K562 (cell line): Measurements from ENCODE around the gene ASB6. TPM values are rescaled to one million over a fixed set of nuclear protein-coding genes. Genes with fewer than 3 reads are reported as not detected.
A peak's percentile ranks its signal among the peaks of the same experiment; 100 is the strongest.

ENCODE experiments used
- CREB1 ChIP-seq, 2 experiments: sonication (generic) in 1 of 2; formaldehyde crosslinking in 1 of 2; IDR thresholded peaks; 2 replicates each; pipeline versions ENCODE4 v1.6.1 to v1.8.0; 2012 to 2022; ENCODE audit warnings: inconsistent platforms in 1 of 2, mild to moderate bottlenecking in 1 of 2, missing genetic modification reagents in 1 of 2, moderate library complexity in 1 of 2
- HEY1 ChIP-seq: fragments of 250-450 bp; sonication (Bioruptor Pico); IDR thresholded peaks from 2 replicates; pipeline ENCODE4 v1.5.0; 2020; ENCODE audit warnings: mild to moderate bottlenecking, moderate library complexity, borderline replicate concordance
- JUNB ChIP-seq: fragments of 450-650 bp; formaldehyde crosslinking; conservative IDR thresholded peaks from 2 replicates; pipeline ENCODE4 v1.4.0; 2020; ENCODE audit warnings: mild to moderate bottlenecking
- KDM4B ChIP-seq, 2 experiments: fragments of 450-650 bp in 1 of 2; sonication (generic) in 1 of 2; IDR thresholded peaks; 2 replicates each; pipeline ENCODE4 v1.6.1; 2016 to 2017; ENCODE audit warnings: borderline replicate concordance in 2 of 2, antibody characterized with exemption in 1 of 2, low read depth in 1 of 2, mild to moderate bottlenecking in 1 of 2
- MEIS2 ChIP-seq: fragments of 450-650 bp; IDR thresholded peaks from 2 replicates; pipeline ENCODE4 v1.6.1; 2014; ENCODE audit warnings: mild to moderate bottlenecking; ENCODE audit not compliant: partially characterized antibody
- RB1 ChIP-seq: fragments of 450-650 bp; IDR thresholded peaks from 2 replicates; pipeline ENCODE4 v1.6.1; 2017; ENCODE audit warnings: low read depth, mild to moderate bottlenecking
- SIN3B ChIP-seq: fragments of 450-650 bp; IDR thresholded peaks from 2 replicates; pipeline ENCODE4 v1.6.1; 2017; ENCODE audit warnings: low read depth, mild to moderate bottlenecking, moderate library complexity
- SMAD1 ChIP-seq: fragments of 150-350 bp; IDR thresholded peaks from 2 replicates; pipeline ENCODE4 v1.6.1; 2014; ENCODE audit warnings: low read length, low read depth; ENCODE audit not compliant: partially characterized antibody
- SP2 ChIP-seq: IDR thresholded peaks from 2 replicates; pipeline ENCODE4 v1.6.1; 2011; ENCODE audit warnings: mild to moderate bottlenecking, low read depth, low read length, moderate library complexity; ENCODE audit not compliant: poor library complexity, severe bottlenecking; ENCODE audit errors: extremely low read depth
- SRF ChIP-seq, 2 experiments: fragments of 250-450, 450-650 bp in 1 of 2; sonication (Bioruptor Pico) in 1 of 2; sonication (generic) in 1 of 2; formaldehyde crosslinking; IDR thresholded peaks; 2 replicates each; pipeline versions ENCODE4 v1.5.0 to v1.5.1; 2020 to 2022; ENCODE audit warnings: mild to moderate bottlenecking in 1 of 2, missing genetic modification reagents in 1 of 2
- TEAD4 ChIP-seq, 2 experiments: sonication (generic) in 1 of 2; formaldehyde crosslinking in 1 of 2; IDR thresholded peaks; 2 replicates each; pipeline versions ENCODE4 v1.6.1 to v1.8.0; 2012 to 2022; ENCODE audit warnings: borderline replicate concordance in 1 of 2, inconsistent platforms in 1 of 2, low read length in 1 of 2, mild to moderate bottlenecking in 1 of 2, missing genetic modification reagents in 1 of 2
- ZFP1 ChIP-seq: fragments of 450-650 bp; formaldehyde crosslinking; IDR thresholded peaks from 2 replicates; pipeline ENCODE4 v1.4.0; 2020; ENCODE audit warnings: mild to moderate bottlenecking, mixed read lengths
- ZNF124 ChIP-seq: sonication (generic); formaldehyde crosslinking; IDR thresholded peaks from 2 replicates; pipeline ENCODE4 v1.8.1; 2022; ENCODE audit warnings: missing genetic modification reagents
- ZNF143 ChIP-seq: sonication (generic); formaldehyde crosslinking; IDR thresholded peaks from 2 replicates; pipeline ENCODE4 v1.9.0; 2022; ENCODE audit warnings: mild to moderate bottlenecking, missing genetic modification reagents
- ZNF232 ChIP-seq: sonication (generic); formaldehyde crosslinking; IDR thresholded peaks from 2 replicates; pipeline ENCODE4 v1.8.0; 2022; ENCODE audit warnings: mild to moderate bottlenecking, missing genetic modification reagents
- ZNF274 ChIP-seq: IDR thresholded peaks from 2 replicates; pipeline ENCODE4 v1.6.1; 2011; ENCODE audit warnings: low read depth, mild to moderate bottlenecking, low read length, moderate library complexity, borderline replicate concordance
- polyA plus RNA-seq, 8 experiments: library from polyadenylated mRNA; depleted of rRNA in 4 of 8; stranded (reverse) in 5 of 8; unstranded in 3 of 8; fragments of >200 nt; fragmentation: Nextera tagmentation in 2 of 8; fragmentation: Illumina TruSeq in 1 of 8; extraction: Ambion mirVana in 2 of 8; extraction: Trizol in 1 of 8; gene quantifications; 2 replicates each; pipeline versions ENCODE4 v1.2.1 to v1.2.3, GENCODE V29; 2011 to 2014; ENCODE audit warnings: inconsistent platforms in 1 of 8, missing spikeins in 1 of 8
- total RNA-seq, 7 experiments: library from RNA; depleted of rRNA in 6 of 7; stranded (reverse); fragments of >200 nt in 6 of 7; fragmentation: Illumina TruSeq in 2 of 7; extraction: Trizol in 2 of 7; gene quantifications; 2 replicates each; pipeline versions ENCODE4 v1.2.1 to v1.2.3, GENCODE V29; 2011 to 2021; ENCODE audit warnings: low replicate concordance in 1 of 7
- TF ChIP-seq, protein P1 (sequence below): fragments of 250-450 bp; sonication (Bioruptor Pico); IDR thresholded peaks from 2 replicates; pipeline ENCODE4 v1.8.0; 2022; ENCODE audit warnings: inconsistent platforms
- TF ChIP-seq, protein P2 (sequence below): IDR thresholded peaks from 2 replicates; pipeline ENCODE4 v1.6.1; 2011; ENCODE audit warnings: borderline replicate concordance, low read depth, mild to moderate bottlenecking, moderate library complexity, low read length; ENCODE audit not compliant: insufficient read depth, poor library complexity, severe bottlenecking
- TF ChIP-seq, protein P3 (sequence below): fragments of 450-650 bp; conservative IDR thresholded peaks from 2 replicates; pipeline ENCODE4 v1.6.1; 2016; ENCODE audit warnings: missing genetic modification characterization, low read depth, mild to moderate bottlenecking, control low read depth, missing compliant biosample characterization

The ASB6 gene
- total and polyA plus RNA-seq, 9 of the 15 experiments (the other 6 are each of a cell fraction or from before 2014, with no cell fraction given) = 0.92 to 17.8 (median 11.3) TPM

DNA sequence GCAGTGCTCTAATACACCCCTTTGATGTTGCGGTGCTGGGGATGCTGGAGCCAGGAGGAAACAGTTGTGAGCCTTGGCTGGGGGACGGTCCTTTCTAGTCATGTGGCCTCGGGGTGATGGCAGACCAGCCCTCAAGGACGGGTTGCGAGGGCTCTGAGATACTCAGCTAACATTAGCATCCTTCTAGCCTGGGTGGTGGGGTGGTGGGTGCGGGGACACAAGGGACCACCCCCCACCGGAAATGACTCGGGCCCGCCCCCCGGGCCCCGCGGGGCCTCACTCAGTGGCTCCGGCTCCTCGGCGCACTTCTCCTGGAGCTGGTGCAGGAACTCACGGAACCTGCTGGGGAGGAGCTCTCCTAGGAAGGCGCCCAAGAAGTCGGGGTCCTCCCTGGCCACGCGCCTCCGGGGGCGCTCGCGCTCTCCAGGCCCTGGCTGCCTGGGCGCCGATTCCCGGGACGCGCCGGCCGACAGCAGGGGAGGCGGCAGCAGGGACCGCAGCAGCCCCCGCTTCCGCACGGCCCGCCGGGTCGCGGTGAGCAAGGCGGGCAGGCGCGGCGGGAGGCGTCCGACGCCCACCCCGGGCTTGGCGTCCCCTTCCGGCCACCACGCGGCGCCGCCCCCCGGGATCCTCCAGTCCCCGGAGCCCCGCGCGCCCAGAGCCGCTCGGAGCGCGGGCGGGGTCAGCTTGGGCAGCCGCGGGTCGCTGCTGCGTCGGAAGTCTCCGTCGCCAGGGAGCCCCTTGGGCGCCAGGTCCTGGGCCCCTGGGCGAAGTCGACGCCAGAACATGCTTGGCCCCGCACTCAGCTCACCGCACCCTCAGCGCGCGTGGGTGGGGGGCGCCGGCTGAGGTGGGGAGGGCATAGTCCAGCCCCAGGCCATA, 21.9 kb downstream of the ASB6 start (continued):
- TF ChIP-seq, protein P1, sequence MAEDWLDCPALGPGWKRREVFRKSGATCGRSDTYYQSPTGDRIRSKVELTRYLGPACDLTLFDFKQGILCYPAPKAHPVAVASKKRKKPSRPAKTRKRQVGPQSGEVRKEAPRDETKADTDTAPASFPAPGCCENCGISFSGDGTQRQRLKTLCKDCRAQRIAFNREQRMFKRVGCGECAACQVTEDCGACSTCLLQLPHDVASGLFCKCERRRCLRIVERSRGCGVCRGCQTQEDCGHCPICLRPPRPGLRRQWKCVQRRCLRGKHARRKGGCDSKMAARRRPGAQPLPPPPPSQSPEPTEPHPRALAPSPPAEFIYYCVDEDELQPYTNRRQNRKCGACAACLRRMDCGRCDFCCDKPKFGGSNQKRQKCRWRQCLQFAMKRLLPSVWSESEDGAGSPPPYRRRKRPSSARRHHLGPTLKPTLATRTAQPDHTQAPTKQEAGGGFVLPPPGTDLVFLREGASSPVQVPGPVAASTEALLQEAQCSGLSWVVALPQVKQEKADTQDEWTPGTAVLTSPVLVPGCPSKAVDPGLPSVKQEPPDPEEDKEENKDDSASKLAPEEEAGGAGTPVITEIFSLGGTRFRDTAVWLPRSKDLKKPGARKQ (CRISPR knock-in tag) = no peak
- TF ChIP-seq SP2 = no peak
- TF ChIP-seq SMAD1 = no peak
- no peak for TF ChIP-seq KDM4B (IDR thresholded peaks at IDR 0.05; ENCODE audit: borderline replicate concordance in 2 of 2, low read depth in 1 of 2)
- no peak for TF ChIP-seq ZNF232
- TF ChIP-seq MEIS2 = no peak
- peak; percentile 74 for TF ChIP-seq RB1
- no peak for TF ChIP-seq ZNF143 (CRISPR knock-in tag)
- no peak for TF ChIP-seq JUNB
- TF ChIP-seq SRF (CRISPR knock-in tag; IDR thresholded peaks at IDR 0.05) = peak in 1 of 2 experiments; percentile 29; a peak in 1 of 4 replicates
- TF ChIP-seq, protein P2, sequence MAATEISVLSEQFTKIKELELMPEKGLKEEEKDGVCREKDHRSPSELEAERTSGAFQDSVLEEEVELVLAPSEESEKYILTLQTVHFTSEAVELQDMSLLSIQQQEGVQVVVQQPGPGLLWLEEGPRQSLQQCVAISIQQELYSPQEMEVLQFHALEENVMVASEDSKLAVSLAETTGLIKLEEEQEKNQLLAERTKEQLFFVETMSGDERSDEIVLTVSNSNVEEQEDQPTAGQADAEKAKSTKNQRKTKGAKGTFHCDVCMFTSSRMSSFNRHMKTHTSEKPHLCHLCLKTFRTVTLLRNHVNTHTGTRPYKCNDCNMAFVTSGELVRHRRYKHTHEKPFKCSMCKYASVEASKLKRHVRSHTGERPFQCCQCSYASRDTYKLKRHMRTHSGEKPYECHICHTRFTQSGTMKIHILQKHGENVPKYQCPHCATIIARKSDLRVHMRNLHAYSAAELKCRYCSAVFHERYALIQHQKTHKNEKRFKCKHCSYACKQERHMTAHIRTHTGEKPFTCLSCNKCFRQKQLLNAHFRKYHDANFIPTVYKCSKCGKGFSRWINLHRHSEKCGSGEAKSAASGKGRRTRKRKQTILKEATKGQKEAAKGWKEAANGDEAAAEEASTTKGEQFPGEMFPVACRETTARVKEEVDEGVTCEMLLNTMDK = peak; percentile 47
- no peak for TF ChIP-seq TEAD4 (IDR thresholded peaks at IDR 0.05; ENCODE audit: low read length)
- no peak for TF ChIP-seq TEAD4 (CRISPR knock-in tag; IDR thresholded peaks at IDR 0.05; ENCODE audit: borderline replicate concordance)
- TF ChIP-seq HEY1 = no peak
- TF ChIP-seq SIN3B = peak; percentile 52; the same call in 1 of the 2 replicates
- TF ChIP-seq ZFP1 = no peak
- TF ChIP-seq, protein P3, sequence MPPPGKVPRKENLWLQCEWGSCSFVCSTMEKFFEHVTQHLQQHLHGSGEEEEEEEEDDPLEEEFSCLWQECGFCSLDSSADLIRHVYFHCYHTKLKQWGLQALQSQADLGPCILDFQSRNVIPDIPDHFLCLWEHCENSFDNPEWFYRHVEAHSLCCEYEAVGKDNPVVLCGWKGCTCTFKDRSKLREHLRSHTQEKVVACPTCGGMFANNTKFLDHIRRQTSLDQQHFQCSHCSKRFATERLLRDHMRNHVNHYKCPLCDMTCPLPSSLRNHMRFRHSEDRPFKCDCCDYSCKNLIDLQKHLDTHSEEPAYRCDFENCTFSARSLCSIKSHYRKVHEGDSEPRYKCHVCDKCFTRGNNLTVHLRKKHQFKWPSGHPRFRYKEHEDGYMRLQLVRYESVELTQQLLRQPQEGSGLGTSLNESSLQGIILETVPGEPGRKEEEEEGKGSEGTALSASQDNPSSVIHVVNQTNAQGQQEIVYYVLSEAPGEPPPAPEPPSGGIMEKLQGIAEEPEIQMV = no peak
- no peak; the same call in 1 of the 2 replicates for TF ChIP-seq CREB1 (IDR thresholded peaks at IDR 0.05)
- no peak for TF ChIP-seq CREB1 (CRISPR knock-in tag; IDR thresholded peaks at IDR 0.05)
- TF ChIP-seq ZNF124 (CRISPR knock-in tag) = no peak
- TF ChIP-seq ZNF274 = no peak
